IMR-90 (cell line): ENCODE measurements around the gene PLLP. TPM values are rescaled to one million over a fixed set of nuclear protein-coding genes. Genes with fewer than 3 reads are reported as not detected.

Source experiments
- ATAC-seq: fragments of 200-7000 bp; cut with Tn5 transposase; 2 replicates; pipeline ENCODE4 v1.9.1; 2020; ENCODE audit warnings: low read depth, mild to moderate bottlenecking, moderate library complexity
- BruUV-seq: library from RNA; stranded (reverse); fragments of 400-500 nt; replicated peaks from 2 replicates; lab custom pipeline; 2021; lab: Mats Ljungman, UMichigan
- CTCF ChIA-PET: fragments of 300-600 bp; formaldehyde crosslinking; extraction: SDS; loops from one replicate; lab custom pipeline; 2021; ENCODE audit warnings: antibody characterized with exemption; lab: Yijun Ruan, JAX
- POLR2A ChIA-PET: fragments of 300-600 bp; sonication (Branson Sonifier 250); formaldehyde crosslinking; loops from one replicate; lab custom pipeline; 2022; ENCODE audit warnings: antibody characterized with exemption; ENCODE audit not compliant: unreplicated experiment; lab: Charles Lee
- DNase-seq: peaks from one replicate; pipeline ENCODE4 v3.0.0; 2013
- H2AFZ ChIP-seq: replicated peaks from 2 replicates; pipeline ENCODE3; 2013; ENCODE audit warnings: low read length, mild to moderate bottlenecking; ENCODE audit not compliant: poor library complexity
- H2AK5ac ChIP-seq: 2 replicates; pipeline ENCODE4 v1.6.1; 2013; ENCODE audit warnings: low read depth, low read length, inconsistent platforms
- H2AK9ac ChIP-seq: replicated peaks from 2 replicates; pipeline ENCODE3; 2013; ENCODE audit warnings: mild to moderate bottlenecking, low read depth, low read length, moderate library complexity; ENCODE audit not compliant: poor library complexity
- H2BK120ac ChIP-seq: 2 replicates; pipeline ENCODE4 v1.6.1; 2013; ENCODE audit warnings: low read depth, low read length, inconsistent platforms
- H2BK15ac ChIP-seq: 3 replicates; pipeline ENCODE4 v1.6.1; 2013; ENCODE audit warnings: low read depth, low read length, inconsistent platforms
- H2BK20ac ChIP-seq: 2 replicates; pipeline ENCODE4 v1.6.1; 2013; ENCODE audit warnings: low read depth, mild to moderate bottlenecking, inconsistent platforms, low read length, moderate library complexity
- H2BK5ac ChIP-seq: 2 replicates; pipeline ENCODE4 v1.6.1; 2013; ENCODE audit warnings: mild to moderate bottlenecking, low read depth, low read length, inconsistent platforms; ENCODE audit not compliant: poor library complexity, severe bottlenecking
- H3K14ac ChIP-seq: replicated peaks from 2 replicates; pipeline ENCODE4 v1.6.1; 2013; ENCODE audit warnings: low read depth, low read length, inconsistent platforms
- H3K18ac ChIP-seq: 2 replicates; pipeline ENCODE4 v1.6.1; 2013; ENCODE audit warnings: low read depth, low read length, control low read depth
- H3K23ac ChIP-seq: 2 replicates; pipeline ENCODE4 v1.6.1; 2013; ENCODE audit warnings: low read depth, low read length, inconsistent platforms
- H3K27ac ChIP-seq: 2 replicates; pipeline ENCODE4 v1.5.1; 2013; ENCODE audit warnings: mild to moderate bottlenecking, control low read depth, low read length; ENCODE audit not compliant: insufficient read depth
- H3K27me3 ChIP-seq: 2 replicates; pipeline ENCODE4 v1.6.1; 2013; ENCODE audit warnings: low read length; ENCODE audit not compliant: control insufficient read depth, insufficient read depth
- H3K36me3 ChIP-seq: 2 replicates; pipeline ENCODE4 v1.6.1; 2013; ENCODE audit warnings: low read length, mixed read lengths; ENCODE audit not compliant: control insufficient read depth, insufficient read depth
- H3K4ac ChIP-seq: 2 replicates; pipeline ENCODE4 v1.6.1; 2013; ENCODE audit warnings: low read depth, low read length, inconsistent platforms
- H3K4me1 ChIP-seq: 2 replicates; pipeline ENCODE4 v1.6.1; 2013; ENCODE audit warnings: low read length, mixed read lengths; ENCODE audit not compliant: control insufficient read depth, insufficient read depth
- H3K4me2 ChIP-seq: 2 replicates; pipeline ENCODE4 v1.6.1; 2013; ENCODE audit warnings: low read depth, mild to moderate bottlenecking, control low read depth, low read length, moderate library complexity
- H3K4me3 ChIP-seq: 2 replicates; pipeline ENCODE4 v1.5.1; 2013; ENCODE audit warnings: low read depth, mild to moderate bottlenecking, control low read depth, low read length, moderate library complexity; ENCODE audit not compliant: insufficient read depth
- H3K56ac ChIP-seq: 2 replicates; pipeline ENCODE4 v1.6.1; 2013; ENCODE audit warnings: low read length, inconsistent platforms; ENCODE audit not compliant: insufficient read depth; ENCODE audit errors: extremely low read depth
- H3K79me1 ChIP-seq, 2 experiments: 2 replicates each; pipeline ENCODE4 v1.6.1; 2013; ENCODE audit warnings: low read length in 2 of 2, inconsistent platforms in 1 of 2, low read depth in 1 of 2
- H3K9ac ChIP-seq: 2 replicates; pipeline ENCODE4 v1.6.1; 2013; ENCODE audit warnings: low read depth, low read length, control low read depth
- H3K9me1 ChIP-seq: 2 replicates; pipeline ENCODE4 v1.6.1; 2013; ENCODE audit warnings: low read length, inconsistent platforms; ENCODE audit not compliant: insufficient read depth
- H3K9me3 ChIP-seq: 2 replicates; pipeline ENCODE4 v1.6.1; 2013; ENCODE audit warnings: low read length; ENCODE audit not compliant: control insufficient read depth, insufficient read depth
- H4K20me1 ChIP-seq: 2 replicates; pipeline ENCODE4 v1.6.1; 2013; ENCODE audit warnings: low read length, inconsistent platforms; ENCODE audit not compliant: insufficient read depth
- H4K5ac ChIP-seq: 2 replicates; pipeline ENCODE4 v1.6.1; 2013; ENCODE audit warnings: mild to moderate bottlenecking, low read depth, low read length, control low read depth
- H4K8ac ChIP-seq, 2 experiments: 2 replicates each; pipeline ENCODE4 v1.6.1; 2013; ENCODE audit warnings: low read depth in 2 of 2, low read length in 2 of 2, control low read depth in 1 of 2, inconsistent platforms in 1 of 2
- H4K91ac ChIP-seq: 2 replicates; pipeline ENCODE4 v1.6.1; 2013; ENCODE audit warnings: low read depth, low read length, inconsistent platforms; ENCODE audit not compliant: insufficient read depth
- BHLHE40 ChIP-seq: fragments of 150-350 bp; IDR thresholded peaks from 2 replicates; pipeline ENCODE4 v1.6.1; 2016; ENCODE audit warnings: mild to moderate bottlenecking, low read depth, low read length
- CTCF ChIP-seq: conservative IDR thresholded peaks from 2 replicates; pipeline ENCODE4 v1.5.1; 2012; ENCODE audit warnings: mild to moderate bottlenecking, low read depth, low read length, improper control_type of control experiment
- MAFK ChIP-seq: IDR thresholded peaks from 2 replicates; pipeline ENCODE4 v1.6.1; 2012; ENCODE audit warnings: low read depth, low read length, improper control_type of control experiment
- WGBS, 2 experiments: methylation state at CpG; one replicate each; pipeline versions ENCODE4 v1.1.5 to v1.1.7; 2013; ENCODE audit warnings: missing lambda C conversion rate in 2 of 2; ENCODE audit not compliant: insufficient read length in 1 of 2; ENCODE audit errors: extremely low coverage in 2 of 2; 5-methylcytosine and 5-hydroxymethylcytosine counted together
- dilution Hi-C: fragments of 300-500 bp; cut with HindIII; formaldehyde crosslinking; loops from one replicate; pipeline ENCODE4 v1.14.3; 2018; ENCODE audit warnings: low sequenced_read_pairs; ENCODE audit not compliant: unreplicated experiment
- in situ Hi-C: fragments of 300-500 bp; cut with MboI; formaldehyde crosslinking; loops from 3 replicates; pipeline ENCODE4 v1.14.3; 2019; ENCODE audit warnings: low sequenced_read_pairs, inconsistent platforms, mixed read lengths
- intact Hi-C: fragments of 100-400 bp; cut with micrococcal nuclease; formaldehyde crosslinking; loops from 2 replicates; pipeline ENCODE4 v1.10.0; 2022
- polyA plus RNA-seq, 3 experiments: library from polyadenylated mRNA; depleted of rRNA; stranded (reverse); fragments of >200 nt; gene quantifications; 2 replicates each; pipeline ENCODE4 v1.2.3, GENCODE V29; 2012; ENCODE audit warnings: low replicate concordance in 1 of 3
- total RNA-seq: library from RNA; depleted of rRNA; stranded (reverse); fragments of >200 nt; gene quantifications from 2 replicates; pipeline ENCODE4 v1.2.3, GENCODE V29; 2012

PLLP gene
- total and polyA plus RNA-seq, 2 of the 4 experiments (the other 2 are of a cell fraction): 0.05 TPM; not detected in 1

- no peaks in the 10 kb centered on the region for H3K36me3 ChIP-seq
- no peak overlapping the region for H3K4me3 ChIP-seq
- no peak overlapping the region for H3K56ac ChIP-seq
- no peak overlapping the region for H3K27ac ChIP-seq
- H3K9me1 ChIP-seq: peaks cover 7% of the 10 kb centered on the region
- peak overlapping the region; percentile 57 for H2AFZ ChIP-seq
- H3K9me3 ChIP-seq: no peaks in the 10 kb centered on the region
- H2BK120ac ChIP-seq: 0 out of 2 replicates have a peak overlapping the region, but pooled peaks have one; percentile 20
- no peaks in the 10 kb centered on the region for H3K79me1 ChIP-seq
- no peak overlapping the region for H3K23ac ChIP-seq
- ChIA-PET POLR2A (no interaction called here), CTCF (no interaction called here)
- no peaks in the 10 kb centered on the region for H4K20me1 ChIP-seq
- peak; percentile 85 for ATAC-seq
- DNase-seq: peak; percentile 39
- in situ Hi-C loops: no loop called here
- no peak overlapping the region for H2BK20ac ChIP-seq
- BruUV-seq: no TSS peak
- H2AK5ac ChIP-seq: 0 out of 2 replicates have a peak overlapping the region, but pooled peaks have one; percentile 30
- no peak overlapping the region for H3K4me2 ChIP-seq
- no peak overlapping the region for H2AK9ac ChIP-seq
- peaks cover 10% of the 10 kb centered on the region for H3K27me3 ChIP-seq
- H2BK5ac ChIP-seq: no peak overlapping the region
- no peak overlapping the region for H3K14ac ChIP-seq
- intact Hi-C loops: no loop called here
- no peak overlapping the region for H4K91ac ChIP-seq
- H4K8ac ChIP-seq: no peak overlapping the region; a peak in 1 of 4 replicates
- dilution Hi-C loops: no loop called here
- TF ChIP-seq MAFK (no peak), CTCF (no peak), BHLHE40 (no peak)
- no peak overlapping the region for H3K4ac ChIP-seq
- no peak overlapping the region for H4K5ac ChIP-seq
- H3K18ac ChIP-seq: no peak overlapping the region
- WGBS, 2 experiments: 100% methylated on average over 1 of the region's 13 CpGs; no CpG with 5 or more reads in 1 of the 2 experiments
- no peak overlapping the region for H2BK15ac ChIP-seq
- H3K9ac ChIP-seq: no peak overlapping the region
- H3K4me1 ChIP-seq: peaks cover 7% of the 10 kb centered on the region
Observed at GRCh38 chr16:57318240-57318970, 33.9 kb upstream of the PLLP start.
